NCI-H1436 treated with DMSO at 0.1 percent for 48 hours (cell line): Measurements from ENCODE around the gene CAMTA1.
"Not testable (repeated sequence)": the region's sequence is repeated elsewhere in the genome, so short reads cannot be mapped to it uniquely, and the experiment has no call there.

Source experiments
- DNase-seq: peaks from one replicate; lab custom pipeline; 2025; lab: John Stamatoyannopoulos, UW

CAMTA1 gene

GRCh38 chr1:7303554-7304317 is 518.5 kb downstream of the CAMTA1 start:
- DNase-seq: no peak

GRCh38 chr1:7313081-7313546 is 527.9 kb downstream of the CAMTA1 start:
- DNase-seq: no peak

- DNase-seq: no peak
Measured at GRCh38 chr1:7313826-7314225, 528.6 kb downstream of the CAMTA1 start.

- DNase-seq: no peak
Measured at GRCh38 chr1:7315316-7315715, 530.1 kb downstream of the CAMTA1 start.

DNA sequence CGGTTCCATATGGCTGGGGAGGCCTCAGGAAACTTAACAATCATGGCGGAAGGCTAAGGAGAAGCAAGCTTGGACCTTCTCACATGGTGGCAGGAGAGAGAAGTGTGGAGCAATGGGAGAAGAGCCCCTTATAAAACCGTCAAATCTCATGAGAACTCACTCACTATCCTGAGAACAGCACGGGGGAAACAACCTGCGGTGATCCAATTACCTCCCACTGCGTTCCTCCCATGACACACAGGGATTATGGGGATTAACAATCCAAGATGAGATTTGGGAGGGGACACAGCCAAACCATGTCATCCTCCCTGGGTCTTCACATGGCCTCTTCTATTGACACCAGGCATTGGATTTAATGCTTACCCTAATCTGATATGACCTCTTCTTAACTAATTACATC is 530.7 kb downstream of the CAMTA1 start:
- DNase-seq: no peak

DNA sequence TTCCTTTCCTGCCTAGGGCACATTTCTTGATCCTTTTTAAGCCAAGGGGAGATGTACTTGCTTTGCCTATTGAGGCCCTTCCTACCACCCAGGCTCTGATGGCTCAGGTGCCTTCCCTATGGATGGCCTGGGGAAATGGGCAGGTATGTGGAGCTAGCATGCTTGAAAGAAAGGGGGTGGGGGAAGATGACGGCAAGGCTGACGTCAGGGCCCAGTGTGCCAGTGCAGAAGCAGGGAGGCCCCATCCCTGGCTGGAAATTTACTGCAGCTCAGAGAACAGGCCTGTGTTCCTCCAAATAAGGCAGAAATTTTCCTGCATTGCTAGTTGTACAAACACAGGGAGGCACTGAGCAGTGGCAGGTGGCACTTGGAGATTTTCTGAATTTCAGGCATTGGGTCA is 532.6 kb downstream of the CAMTA1 start:
- no peak for DNase-seq

- DNase-seq: no peak
Measured at GRCh38 chr1:7319196-7319595, 533.9 kb downstream of the CAMTA1 start.

- DNase-seq: no peak
Measured at GRCh38 chr1:7320661-7321060, 535.4 kb downstream of the CAMTA1 start.

GRCh38 chr1:7322283-7322785 is 537.1 kb downstream of the CAMTA1 start:
- DNase-seq: no peak

GRCh38 chr1:7322912-7323311 is 537.7 kb downstream of the CAMTA1 start:
- no peak for DNase-seq

DNA sequence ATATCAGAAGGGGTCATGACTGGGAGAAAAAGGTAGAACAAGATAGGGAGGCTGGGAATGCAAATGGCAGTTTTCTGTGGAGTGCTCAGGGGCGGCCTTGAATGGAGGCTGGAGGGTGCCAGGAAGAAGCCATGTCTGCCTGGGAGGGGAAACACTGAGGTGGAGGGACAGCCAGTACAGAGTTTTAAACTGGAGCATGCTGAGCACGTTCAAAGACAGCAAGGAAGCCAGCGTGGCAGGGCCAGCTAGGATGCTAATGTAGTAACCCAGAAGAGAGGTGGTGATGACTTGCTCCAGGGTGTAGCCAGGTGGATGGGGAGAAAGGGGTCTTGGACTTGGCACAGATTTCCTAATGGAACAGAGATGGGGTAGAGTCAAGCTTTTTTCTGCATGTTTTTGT is 540.0 kb downstream of the CAMTA1 start:
- DNase-seq: no peak

DNA sequence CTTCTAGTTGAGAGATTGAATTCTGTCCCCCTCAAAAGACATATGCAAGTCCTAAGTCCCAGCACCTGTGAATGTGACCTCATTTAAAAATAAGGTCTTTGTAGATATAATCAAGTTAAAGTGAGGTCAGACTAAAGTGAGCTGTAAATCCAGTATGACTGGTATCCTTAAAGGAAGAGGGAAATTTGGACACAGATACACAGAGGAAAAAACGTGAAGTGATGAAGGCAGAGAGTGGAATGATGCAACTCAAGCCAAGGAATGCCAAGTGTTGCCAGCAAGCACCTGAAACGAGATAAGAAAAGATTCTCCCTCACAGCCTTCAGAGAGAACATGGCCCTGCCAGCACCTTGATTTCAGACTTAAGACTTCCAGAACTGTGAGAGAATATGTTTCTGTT is 541.1 kb downstream of the CAMTA1 start:
- no peak for DNase-seq

- no peak for DNase-seq
Measured at GRCh38 chr1:7327849-7328248, 542.6 kb downstream of the CAMTA1 start.

DNA sequence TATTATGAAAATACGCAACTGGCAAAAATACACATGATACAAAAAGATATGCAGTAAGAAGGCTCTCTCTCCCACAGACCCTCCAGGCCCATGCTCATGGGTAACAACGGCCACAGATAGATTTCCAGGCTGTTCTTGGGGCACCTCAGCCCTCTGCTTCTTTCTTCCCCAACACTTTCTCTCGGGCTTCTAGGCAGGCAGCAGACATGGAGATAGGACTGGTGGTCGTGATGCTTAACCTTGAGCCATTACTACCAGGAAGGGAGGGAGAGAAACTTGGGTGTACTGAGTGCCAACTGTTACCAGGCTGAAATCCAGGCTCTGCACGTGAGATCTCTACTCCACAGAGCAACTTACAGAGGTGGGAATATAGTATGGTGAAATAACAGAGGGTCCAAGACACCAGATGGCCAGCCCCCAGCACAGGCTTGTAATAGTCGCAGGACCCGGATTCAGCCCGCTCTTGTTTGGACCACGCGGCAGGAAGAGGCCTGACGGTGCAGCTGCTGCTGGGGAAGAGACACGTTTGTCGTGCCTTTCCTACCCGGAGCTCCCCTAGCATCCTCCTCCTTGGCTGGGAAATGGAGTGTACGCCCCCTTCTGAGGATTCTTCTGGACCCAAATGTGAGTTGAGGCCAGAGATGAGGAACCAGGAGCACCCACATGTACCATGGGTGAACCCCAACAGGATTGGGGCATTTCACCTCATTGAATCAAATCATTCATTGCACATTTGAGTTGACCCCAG is 544.8 kb downstream of the CAMTA1 start:
- no peak for DNase-seq

DNA sequence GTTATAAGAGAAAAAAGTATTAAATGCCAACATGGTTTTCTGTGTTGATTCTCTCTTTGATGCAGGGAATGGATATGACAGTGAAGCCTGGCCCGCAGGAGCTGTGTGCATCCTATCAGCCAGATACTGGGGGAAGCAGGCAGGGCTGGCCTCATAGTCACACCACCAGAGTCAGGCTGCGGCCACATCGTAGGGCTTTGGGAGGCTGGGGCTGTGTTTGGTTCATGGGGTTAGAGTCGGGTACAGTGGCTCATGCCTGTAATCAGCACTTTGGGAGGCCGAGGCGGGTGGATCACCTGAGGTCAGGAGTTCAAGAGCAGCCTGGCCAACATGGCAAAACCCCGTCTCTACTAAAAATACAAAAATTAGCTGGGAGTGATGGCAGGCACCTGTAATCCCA is 545.5 kb downstream of the CAMTA1 start:
- DNase-seq: not testable (repeated sequence)

DNA sequence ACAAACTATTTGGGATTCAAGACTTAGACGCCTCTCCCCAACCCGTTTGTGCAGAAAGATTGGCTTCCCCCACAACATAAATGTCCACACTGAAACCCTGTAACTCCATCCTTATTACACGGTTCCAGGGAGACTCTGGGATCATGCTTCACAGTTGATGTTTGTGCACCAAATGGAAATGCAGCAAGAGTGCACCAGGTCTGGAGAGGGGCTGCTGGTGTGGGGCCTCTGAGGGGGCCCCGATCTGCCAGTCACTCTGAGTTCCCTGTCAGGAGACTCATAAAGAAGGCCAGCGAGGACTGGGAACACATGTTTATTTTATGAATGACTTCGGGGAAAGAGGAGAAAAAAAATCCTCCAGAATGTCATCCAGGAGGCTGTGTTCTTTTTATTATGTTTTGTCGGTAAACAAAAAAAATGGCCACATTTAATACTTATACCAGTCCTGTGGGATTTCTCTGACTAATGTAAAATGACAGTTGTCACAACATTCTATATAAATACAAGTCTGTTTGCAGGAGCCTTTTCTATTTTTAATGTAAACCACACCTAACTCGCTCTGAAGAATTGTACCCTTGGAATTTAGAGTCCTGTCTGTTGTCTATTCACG is 546.8 kb downstream of the CAMTA1 start:
- no peak for DNase-seq

DNA sequence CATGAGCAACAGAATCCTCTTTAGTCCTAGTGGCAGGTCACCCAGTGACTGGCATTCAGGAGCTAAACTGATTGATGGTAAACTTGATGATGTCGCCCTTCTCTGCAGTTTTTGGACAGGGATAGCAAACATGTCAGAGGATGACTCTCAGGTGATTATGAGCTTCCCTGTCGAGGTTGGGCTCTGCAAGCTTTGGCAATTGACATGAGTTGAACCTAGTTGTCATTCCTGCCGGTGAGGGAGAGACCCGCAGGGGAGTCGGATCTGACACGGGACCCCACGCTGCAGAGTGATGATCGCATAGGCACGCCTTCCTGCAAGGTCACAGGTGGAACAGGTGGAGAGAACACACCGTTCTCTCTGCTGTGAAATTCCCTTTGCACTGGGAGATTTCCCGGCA is 547.8 kb downstream of the CAMTA1 start:
- no peak for DNase-seq

DNA sequence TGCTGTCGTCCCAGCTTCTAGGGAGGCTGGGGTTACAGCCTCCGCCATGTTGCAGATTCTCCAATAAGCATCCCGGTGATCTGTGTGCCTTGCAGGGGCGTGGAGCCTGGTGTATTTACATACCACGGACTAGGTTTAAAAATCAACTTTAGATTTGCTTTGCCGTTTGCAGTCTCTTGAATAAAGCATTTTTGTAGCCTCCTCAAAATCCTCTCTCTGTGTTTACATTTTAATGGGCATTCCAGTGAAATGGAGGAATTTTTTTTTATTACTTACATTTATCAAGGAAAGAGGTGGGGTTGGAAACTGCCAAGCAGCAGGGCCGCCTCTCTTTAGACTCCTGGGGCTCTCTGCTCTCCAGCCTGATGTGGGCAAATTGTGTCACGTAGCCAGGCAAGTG is 548.4 kb downstream of the CAMTA1 start:
- DNase-seq: no peak

DNA sequence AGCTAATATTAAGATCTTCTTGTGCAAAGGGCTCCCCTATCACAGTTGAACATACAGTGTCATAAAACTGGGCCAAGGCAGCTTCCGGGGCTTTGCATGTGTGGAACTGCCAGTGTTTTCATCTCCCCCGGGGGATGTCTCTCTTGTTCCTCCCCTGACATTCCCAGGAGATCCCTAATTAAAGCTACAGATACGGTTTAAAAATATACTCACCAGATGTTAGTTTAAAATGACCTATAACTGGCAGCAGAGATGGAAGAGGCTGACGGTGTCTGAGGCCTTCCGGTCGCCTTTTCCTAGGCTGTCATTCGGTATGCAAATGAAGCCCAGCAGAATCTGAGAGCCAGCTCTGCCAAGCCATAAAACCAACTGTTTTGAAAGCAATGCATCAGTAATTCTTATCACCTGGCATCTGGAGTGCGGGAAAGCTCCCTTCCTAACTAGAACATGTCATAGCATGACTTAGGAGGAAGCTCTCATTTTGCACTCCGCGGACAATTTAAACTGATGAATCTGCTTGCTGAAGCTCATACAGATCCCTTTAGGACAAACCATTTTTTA is 549.3 kb downstream of the CAMTA1 start:
- peak; percentile 86 for DNase-seq

GRCh38 chr1:7335224-7335879 is 550.1 kb downstream of the CAMTA1 start:
- DNase-seq: no peak

- no peak for DNase-seq
Measured at GRCh38 chr1:7338439-7338838, 553.2 kb downstream of the CAMTA1 start.

DNA sequence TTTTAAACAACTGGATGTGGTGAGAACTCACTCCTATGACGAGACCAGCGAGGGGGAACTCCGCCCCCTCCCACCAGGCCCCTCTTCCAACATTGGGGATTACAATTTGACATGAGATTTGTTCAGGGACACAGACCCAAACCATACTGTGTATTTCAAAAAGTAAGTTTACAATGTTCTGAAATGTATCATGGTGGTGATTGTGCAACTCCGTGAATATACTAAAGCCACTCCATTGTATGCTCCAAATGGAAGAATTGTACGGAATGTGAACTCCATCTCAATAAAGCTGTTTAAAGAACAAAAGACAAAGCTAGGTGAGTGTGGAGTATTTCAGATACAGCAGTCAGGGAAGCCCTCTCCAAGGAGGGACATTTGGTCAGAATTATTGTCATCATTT is 553.8 kb downstream of the CAMTA1 start:
- DNase-seq: no peak
